OCI-LY1 (cell line): Measurements from ENCODE around the gene TNC.

Source experiments
- H2AFZ ChIP-seq: fragments of 200-600 bp; sonication (generic), shearing (Covaris generic); 2 replicates; pipeline ENCODE4 v1.6.0; 2014; ENCODE audit warnings: antibody characterized with exemption, mild to moderate bottlenecking, low read length
- H3F3A ChIP-seq: fragments of 200-600 bp; sonication (generic), shearing (Covaris generic); 2 replicates; pipeline ENCODE4 v1.6.0; 2014; ENCODE audit warnings: mild to moderate bottlenecking, antibody characterized with exemption, low read length, moderate library complexity; ENCODE audit not compliant: insufficient read depth
- H3K27ac ChIP-seq: fragments of 200-600 bp; sonication (generic); 2 replicates; pipeline ENCODE4 v1.5.1; 2014; ENCODE audit warnings: low read length, mixed run types, mild to moderate bottlenecking, low read depth; ENCODE audit not compliant: poor library complexity, severe bottlenecking
- H3K27me3 ChIP-seq: fragments of 200-600 bp; sonication (generic); 2 replicates; pipeline ENCODE4 v1.6.0; 2014; ENCODE audit warnings: antibody characterized with exemption, mild to moderate bottlenecking, low read length, moderate library complexity; ENCODE audit not compliant: insufficient read depth
- H3K36me3 ChIP-seq: fragments of 200-600 bp; sonication (generic); 2 replicates; pipeline ENCODE4 v1.6.1; 2014; ENCODE audit warnings: mild to moderate bottlenecking, antibody characterized with exemption, low read length, moderate library complexity, mixed read lengths; ENCODE audit not compliant: insufficient read depth
- H3K4me1 ChIP-seq: fragments of 200-600 bp; sonication (generic); 2 replicates; pipeline ENCODE4 v1.5.1; 2014; ENCODE audit warnings: mild to moderate bottlenecking, low read length, moderate library complexity; ENCODE audit not compliant: insufficient read depth, severe bottlenecking
- H3K4me2 ChIP-seq: fragments of 200-600 bp; sonication (generic), shearing (Covaris generic); 2 replicates; pipeline ENCODE4 v1.6.1; 2014; ENCODE audit warnings: low read length
- H3K4me3 ChIP-seq: fragments of 200-600 bp; sonication (generic); 2 replicates; pipeline ENCODE4 v1.5.1; 2014; ENCODE audit warnings: low read length, low read depth, mild to moderate bottlenecking, mixed read lengths; ENCODE audit not compliant: poor library complexity, severe bottlenecking
- H3K79me2 ChIP-seq: fragments of 200-600 bp; shearing (Covaris generic); 2 replicates; pipeline ENCODE4 v1.6.1; 2016; ENCODE audit warnings: mixed run types, low read length, mixed read lengths; ENCODE audit not compliant: insufficient read depth
- H3K9ac ChIP-seq: fragments of 200-600 bp; sonication (generic), shearing (Covaris generic); 2 replicates; pipeline ENCODE4 v1.6.1; 2014; ENCODE audit warnings: mild to moderate bottlenecking, low read length, mixed read lengths
- H3K9me2 ChIP-seq: fragments of 200-600 bp; sonication (generic), shearing (Covaris generic); 2 replicates; pipeline ENCODE4 v1.6.1; 2014; ENCODE audit warnings: low read depth, mild to moderate bottlenecking, low read length, mixed read lengths
- H3K9me3 ChIP-seq: fragments of 200-600 bp; shearing (Covaris generic); 2 replicates; pipeline ENCODE4 v1.6.1; 2014; ENCODE audit warnings: low read length, mixed read lengths
- H4K20me1 ChIP-seq: fragments of 200-600 bp; sonication (generic), shearing (Covaris generic); 2 replicates; pipeline ENCODE4 v1.6.0; 2016; ENCODE audit warnings: mild to moderate bottlenecking, low read length; ENCODE audit not compliant: insufficient read depth
- CTCF ChIP-seq: fragments of 200-600 bp; sonication (generic), shearing (Covaris generic); IDR thresholded peaks from 2 replicates; pipeline ENCODE4 v1.5.1; 2017; ENCODE audit warnings: mild to moderate bottlenecking, antibody characterized with exemption, low read length, moderate library complexity, mixed read lengths
- EZH2 ChIP-seq: fragments of 200-600 bp; sonication (generic), shearing (Covaris generic); IDR thresholded peaks from 2 replicates; pipeline ENCODE4 v1.8.0; 2017; ENCODE audit warnings: borderline replicate concordance, mixed run types, mild to moderate bottlenecking, antibody characterized with exemption, low read length, moderate library complexity, mixed read lengths

Gene TNC

GRCh38 chr9:115142090-115142489 lies 24.1 kb upstream of the TNC start:
- Histone ChIP-seq H3K27ac (no peak overlapping the region), H3K4me2 (no peak overlapping the region), H3K79me2 (no peaks in the 10 kb centered on the region), H3K36me3 (no peaks in the 10 kb centered on the region), H3K4me3 (no peak overlapping the region), H4K20me1 (no peaks in the 10 kb centered on the region), H3K9ac (no peak overlapping the region), H3K27me3 (no peaks in the 10 kb centered on the region), H2AFZ (no peak overlapping the region), H3F3A (no peaks in the 10 kb centered on the region), H3K4me1 (no peaks in the 10 kb centered on the region), H3K9me2 (no peaks in the 10 kb centered on the region), H3K9me3 (no peaks in the 10 kb centered on the region)
- TF ChIP-seq EZH2 = no peak
- TF ChIP-seq CTCF = no peak

GRCh38 chr9:115141612-115142011 lies 23.7 kb upstream of the TNC start:
- H3K27ac ChIP-seq = no peak overlapping the region
- H3F3A ChIP-seq = no peaks in the 10 kb centered on the region
- no peak overlapping the region for H2AFZ ChIP-seq
- no peak for TF ChIP-seq EZH2
- no peak for TF ChIP-seq CTCF
- H3K27me3 ChIP-seq = no peaks in the 10 kb centered on the region
- H3K4me3 ChIP-seq = no peak overlapping the region
- H3K4me2 ChIP-seq = no peak overlapping the region
- no peaks in the 10 kb centered on the region for H3K9me3 ChIP-seq
- no peaks in the 10 kb centered on the region for H3K36me3 ChIP-seq
- H3K9ac ChIP-seq = no peak overlapping the region
- no peaks in the 10 kb centered on the region for H3K9me2 ChIP-seq
- H3K4me1 ChIP-seq = no peaks in the 10 kb centered on the region
- no peaks in the 10 kb centered on the region for H3K79me2 ChIP-seq
- no peaks in the 10 kb centered on the region for H4K20me1 ChIP-seq

GRCh38 chr9:115138151-115138550 lies 20.2 kb upstream of the TNC start:
- H3K4me1 ChIP-seq = no peaks in the 10 kb centered on the region
- TF ChIP-seq EZH2 = no peak
- TF ChIP-seq CTCF = no peak

More at GRCh38 chr9:115138151-115138550, 20.2 kb upstream of the TNC start:
- Histone ChIP-seq H3K79me2 (no peaks in the 10 kb centered on the region), H3F3A (no peaks in the 10 kb centered on the region), H3K9ac (no peak overlapping the region), H3K4me3 (no peak overlapping the region), H2AFZ (no peak overlapping the region), H3K27me3 (no peaks in the 10 kb centered on the region), H3K9me2 (no peaks in the 10 kb centered on the region), H3K36me3 (no peaks in the 10 kb centered on the region), H3K9me3 (no peaks in the 10 kb centered on the region), H4K20me1 (no peaks in the 10 kb centered on the region), H3K27ac (no peak overlapping the region), H3K4me2 (no peak overlapping the region)
